GM23338 (cell line): Measurements from ENCODE around the gene KCTD15. TPM values are rescaled to one million over a fixed set of nuclear protein-coding genes. Genes with fewer than 3 reads are reported as not detected.

Source experiments
- ATAC-seq: fragments of 200-7000 bp; cut with Tn5 transposase; 3 replicates; pipeline ENCODE4 v1.9.1; 2020
- DNase-seq: peaks from one replicate; pipeline ENCODE4 v3.0.0-alpha.2; 2015; ENCODE audit warnings: low spot score
- H2AFZ ChIP-seq: fragments of 200-600 bp; sonication (generic); 2 replicates; pipeline ENCODE4 v1.8.0; 2016; ENCODE audit warnings: antibody characterized with exemption, mild to moderate bottlenecking, moderate library complexity
- H3F3A ChIP-seq: fragments of 200-600 bp; sonication (generic); replicated peaks from 2 replicates; pipeline ENCODE4 v1.8.0; 2017; ENCODE audit warnings: antibody characterized with exemption, mixed run types, low read depth
- H3K27ac ChIP-seq: fragments of 200-600 bp; sonication (generic); 2 replicates; pipeline ENCODE4 v1.6.1; 2016; ENCODE audit warnings: low read depth
- H3K27me3 ChIP-seq: fragments of 200-600 bp; sonication (generic); 2 replicates; pipeline ENCODE4 v1.8.0; 2016; ENCODE audit warnings: mild to moderate bottlenecking, mixed run types, moderate library complexity; ENCODE audit not compliant: insufficient read depth
- H3K36me3 ChIP-seq: fragments of 200-600 bp; sonication (generic); 2 replicates; pipeline ENCODE4 v1.8.0; 2016; ENCODE audit warnings: mild to moderate bottlenecking; ENCODE audit not compliant: insufficient read depth
- H3K4me1 ChIP-seq: fragments of 200-600 bp; sonication (generic); 2 replicates; pipeline ENCODE4 v1.8.0; 2016; ENCODE audit warnings: mild to moderate bottlenecking, moderate library complexity; ENCODE audit not compliant: insufficient read depth
- H3K4me2 ChIP-seq: fragments of 200-600 bp; sonication (generic); 2 replicates; pipeline ENCODE4 v1.7.1; 2017; ENCODE audit warnings: mixed run types
- H3K4me3 ChIP-seq: fragments of 200-600 bp; sonication (generic); 2 replicates; pipeline ENCODE4 v1.6.1; 2016; ENCODE audit warnings: mixed run types
- H3K79me2 ChIP-seq: fragments of 200-600 bp; sonication (generic); replicated peaks from 2 replicates; pipeline ENCODE4 v1.8.0; 2017; ENCODE audit warnings: mild to moderate bottlenecking; ENCODE audit not compliant: insufficient read depth
- H3K9me2 ChIP-seq: fragments of 200-600 bp; sonication (generic); 2 replicates; pipeline ENCODE4 v1.8.0; 2017; ENCODE audit not compliant: insufficient read depth
- H4K20me1 ChIP-seq: fragments of 200-600 bp; sonication (generic); replicated peaks from 2 replicates; pipeline ENCODE4 v1.8.0; 2017; ENCODE audit warnings: mild to moderate bottlenecking; ENCODE audit not compliant: insufficient read depth
- H3K27ac Mint-ChIP-seq: 2 replicates; pipeline ENCODE4 v1.8.0; 2020; ENCODE audit warnings: inconsistent platforms, mild to moderate bottlenecking, moderate library complexity, mixed read lengths
- H3K27me3 Mint-ChIP-seq: 3 replicates; pipeline ENCODE4 v1.8.0; 2022; ENCODE audit warnings: low read depth, mild to moderate bottlenecking, moderate library complexity, mixed read lengths, inconsistent platforms; ENCODE audit not compliant: insufficient read depth, poor library complexity
- H3K36me3 Mint-ChIP-seq: 3 replicates; pipeline ENCODE4 v1.8.0; 2021; ENCODE audit warnings: low read depth, mild to moderate bottlenecking, inconsistent platforms, moderate library complexity, mixed read lengths
- H3K4me1 Mint-ChIP-seq: 3 replicates; pipeline ENCODE4 v1.8.0; 2020; ENCODE audit warnings: mild to moderate bottlenecking, inconsistent platforms, mixed read lengths
- H3K4me3 Mint-ChIP-seq: 3 replicates; pipeline ENCODE4 v1.8.0; 2021; ENCODE audit warnings: moderate library complexity, mild to moderate bottlenecking, inconsistent platforms, mixed read lengths
- H3K9me3 Mint-ChIP-seq: 3 replicates; pipeline ENCODE4 v1.8.0; 2020; ENCODE audit warnings: moderate library complexity, mild to moderate bottlenecking, inconsistent platforms, mixed read lengths
- CREB1 ChIP-seq: fragments of 250-450 bp; sonication (Bioruptor Pico); IDR thresholded peaks from 2 replicates; pipeline ENCODE4 v1.5.0; 2020; ENCODE audit warnings: low read depth, mild to moderate bottlenecking, moderate library complexity
- CTCF ChIP-seq, 2 experiments: fragments of 200-600 bp in 1 of 2; sonication (generic) in 1 of 2; conservative IDR thresholded peaks; 2 replicates each; pipeline versions ENCODE4 v1.5.1 to v1.6.1; 2016 to 2017; ENCODE audit warnings: antibody characterized with exemption in 2 of 2, low read depth in 2 of 2, mild to moderate bottlenecking in 2 of 2, moderate library complexity in 1 of 2
- EZH2 ChIP-seq: fragments of 200-600 bp; sonication (generic); IDR thresholded peaks from one replicate; pipeline ENCODE4 v1.8.0; 2017; ENCODE audit warnings: antibody characterized with exemption, mild to moderate bottlenecking, low read depth; ENCODE audit not compliant: unreplicated experiment
- EZH2phosphoT487 ChIP-seq: fragments of 200-600 bp; sonication (generic); IDR thresholded peaks from one replicate; pipeline ENCODE4 v1.8.1; 2018; ENCODE audit warnings: antibody characterized with exemption; ENCODE audit not compliant: unreplicated experiment
- JUNB ChIP-seq: IDR thresholded peaks from one replicate; pipeline ENCODE4 v1.6.1; 2016; ENCODE audit warnings: antibody characterized with exemption; ENCODE audit not compliant: unreplicated experiment
- NANOG ChIP-seq: IDR thresholded peaks from 2 replicates; pipeline ENCODE4 v1.6.1; 2016; ENCODE audit warnings: antibody characterized with exemption, borderline replicate concordance
- REST ChIP-seq: IDR thresholded peaks from one replicate; pipeline ENCODE4 v1.6.1; 2018; ENCODE audit warnings: antibody characterized with exemption; ENCODE audit not compliant: unreplicated experiment
- STAT1 ChIP-seq: IDR thresholded peaks from one replicate; pipeline ENCODE4 v1.6.1; 2016; ENCODE audit warnings: antibody characterized with exemption; ENCODE audit not compliant: unreplicated experiment
- ZNF114 ChIP-seq: fragments of 250-450 bp; sonication (Bioruptor Pico); IDR thresholded peaks from 2 replicates; pipeline ENCODE4 v1.5.0; 2020; ENCODE audit warnings: mild to moderate bottlenecking, moderate library complexity
- ZNF331 ChIP-seq: fragments of 250-450 bp; sonication (Bioruptor Pico); IDR thresholded peaks from 2 replicates; pipeline ENCODE4 v1.5.0; 2020; ENCODE audit warnings: low read depth, mild to moderate bottlenecking, moderate library complexity
- ZNF462 ChIP-seq: fragments of 250-450 bp; sonication (Bioruptor Pico); IDR thresholded peaks from 2 replicates; pipeline ENCODE4 v1.5.0; 2020; ENCODE audit warnings: mild to moderate bottlenecking, moderate library complexity
- polyA plus RNA-seq: library from polyadenylated mRNA; unstranded; fragments of >200 nt; fragmentation: Nextera tagmentation; extraction: Ambion mirVana; gene quantifications from 2 replicates; pipeline ENCODE4 v1.2.1, GENCODE V29; 2016
- total RNA-seq: library from RNA; depleted of rRNA; stranded (reverse); fragments of >200 nt; shearing (Covaris generic); gene quantifications from 2 replicates; pipeline ENCODE4 v1.2.3, GENCODE V29; 2014
- TF ChIP-seq, protein P1 (sequence below): IDR thresholded peaks from 2 replicates; pipeline ENCODE4 v1.6.1; 2016; ENCODE audit warnings: antibody characterized with exemption

Gene KCTD15
- total and polyA plus RNA-seq, 2 experiments from 2014 or later = 5.1 to 60.1 TPM

- Histone ChIP-seq H3K4me2 (no peak overlapping the region), H3K79me2 (no peaks in the 10 kb centered on the region), H3K9me2 (no peaks in the 10 kb centered on the region), H3K27ac (no peak overlapping the region), H3K4me3 (no peak overlapping the region), H3F3A (no peaks in the 10 kb centered on the region), H3K27me3 (no peaks in the 10 kb centered on the region), H4K20me1 (no peaks in the 10 kb centered on the region), H2AFZ (no peak overlapping the region), H3K4me1 (no peaks in the 10 kb centered on the region), H3K36me3 (no peaks in the 10 kb centered on the region)
- Mint-ChIP-seq H3K4me3 (no peak overlapping the region), H3K36me3 (no peaks in the 10 kb centered on the region), H3K9me3 (no peaks in the 10 kb centered on the region), H3K27ac (no peak overlapping the region), H3K4me1 (peaks cover 17% of the 10 kb centered on the region; the same call in 2 of the 3 replicates), H3K27me3 (peaks cover 5% of the 10 kb centered on the region)
- TF ChIP-seq ZNF462 (CRISPR knock-in tag) (no peak), REST (no peak), CTCF (conservative IDR thresholded peaks at IDR 0.05; ENCODE audit: low read depth in 2 of 2) (no peak), ZNF114 (CRISPR knock-in tag) (no peak), NANOG (no peak), JUNB (no peak), CREB1 (CRISPR knock-in tag) (no peak), ZNF331 (CRISPR knock-in tag) (no peak), EZH2 (no peak), STAT1 (no peak), EZH2phosphoT487 (no peak)
- TF ChIP-seq, protein P1, sequence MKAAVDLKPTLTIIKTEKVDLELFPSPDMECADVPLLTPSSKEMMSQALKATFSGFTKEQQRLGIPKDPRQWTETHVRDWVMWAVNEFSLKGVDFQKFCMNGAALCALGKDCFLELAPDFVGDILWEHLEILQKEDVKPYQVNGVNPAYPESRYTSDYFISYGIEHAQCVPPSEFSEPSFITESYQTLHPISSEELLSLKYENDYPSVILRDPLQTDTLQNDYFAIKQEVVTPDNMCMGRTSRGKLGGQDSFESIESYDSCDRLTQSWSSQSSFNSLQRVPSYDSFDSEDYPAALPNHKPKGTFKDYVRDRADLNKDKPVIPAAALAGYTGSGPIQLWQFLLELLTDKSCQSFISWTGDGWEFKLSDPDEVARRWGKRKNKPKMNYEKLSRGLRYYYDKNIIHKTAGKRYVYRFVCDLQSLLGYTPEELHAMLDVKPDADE = no peak
- ATAC-seq = no peak
- DNase-seq = no peak
Measured at GRCh38 chr19:33788676-33789075, 8.0 kb upstream of the KCTD15 start.
